Stomach (tissue), 4 donors: ENCODE results near the gene MRPL18.

Experiments
- CTCF ChIP-seq, 7 experiments: fragments of 450-650 bp in 4 of 7; fragments of 200-600 bp in 3 of 7; sonication (generic) in 3 of 7; IDR thresholded peaks; one replicate each; pipeline ENCODE4 v1.5.1; 2016 to 2019; ENCODE audit warnings: antibody characterized with exemption in 7 of 7, control low read depth in 2 of 7, mild to moderate bottlenecking in 1 of 7
- POLR2A ChIP-seq, 4 donors: fragments of 450-650 bp; IDR thresholded peaks; one replicate each; pipeline ENCODE4 v1.6.1; 2016; ENCODE audit warnings: antibody characterized with exemption in 4 of 4, control low read depth in 2 of 4, mild to moderate bottlenecking in 1 of 4, moderate library complexity in 1 of 4
- POLR2AphosphoS5 ChIP-seq, 3 donors: sonication (generic); formaldehyde crosslinking; IDR thresholded peaks; one replicate each; pipeline ENCODE4 v1.6.1; 2016; ENCODE audit warnings: antibody characterized with exemption in 3 of 3

GRCh38 chr6:159836718-159837490 lies 46.6 kb downstream of the MRPL18 start:
- TF ChIP-seq CTCF (IDR thresholded peaks at IDR 0.05) (no peak), POLR2AphosphoS5 (IDR thresholded peaks at IDR 0.05) (no peak), POLR2A (IDR thresholded peaks at IDR 0.05) (no peak)
